ES-I3 (cell line): Measurements from ENCODE around the gene WDR45B.

Experiments used
- H3K36me3 ChIP-seq: 2 replicates; pipeline ENCODE4 v1.6.1; 2013; ENCODE audit warnings: mild to moderate bottlenecking, low read length, control low read depth, moderate library complexity; ENCODE audit not compliant: insufficient read depth
- H3K4me1 ChIP-seq: 2 replicates; pipeline ENCODE4 v1.6.1; 2013; ENCODE audit warnings: mild to moderate bottlenecking, control low read depth, low read length; ENCODE audit not compliant: insufficient read depth
- H3K9ac ChIP-seq: 2 replicates; pipeline ENCODE4 v1.6.1; 2013; ENCODE audit warnings: low read depth, mild to moderate bottlenecking, low read length, moderate library complexity
- H3K9me3 ChIP-seq: 2 replicates; pipeline ENCODE4 v1.6.1; 2013; ENCODE audit warnings: mild to moderate bottlenecking, low read length, moderate library complexity; ENCODE audit not compliant: control insufficient read depth, insufficient read depth

The WDR45B gene

DNA sequence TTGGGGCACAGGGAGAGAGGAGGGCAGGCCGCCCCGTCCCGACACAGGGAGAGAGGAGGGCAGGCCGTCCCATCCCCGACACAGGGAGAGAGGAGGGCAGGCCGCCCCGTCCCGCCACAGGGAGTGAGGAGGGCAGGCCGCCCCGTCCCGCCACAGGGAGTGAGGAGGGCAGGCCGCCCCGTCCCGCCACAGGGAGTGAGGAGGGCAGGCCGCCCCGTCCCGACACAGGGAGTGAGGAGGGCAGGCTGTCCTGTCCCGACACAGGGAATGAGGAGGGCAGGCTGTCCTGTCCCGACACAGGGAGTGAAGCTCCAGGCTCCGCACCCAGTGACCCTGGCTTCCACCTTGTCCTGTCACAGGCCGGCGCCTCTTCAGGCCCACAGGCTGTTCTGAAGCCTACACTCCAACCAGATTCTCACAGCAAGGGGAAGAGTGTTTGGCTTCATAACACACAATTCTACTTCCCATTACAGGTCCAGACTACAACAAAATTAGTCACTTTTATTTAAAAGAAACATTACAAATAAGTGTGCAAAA is 34.1 kb downstream of the WDR45B start:
- no peak overlapping the region for H3K9ac ChIP-seq
- peaks cover 3% of the 10 kb centered on the region; the same call in 1 of the 2 replicates for H3K9me3 ChIP-seq
- peaks cover 3% of the 10 kb centered on the region; the same call in 1 of the 2 replicates for H3K4me1 ChIP-seq
- H3K36me3 ChIP-seq: peaks cover 26% of the 10 kb centered on the region

DNA sequence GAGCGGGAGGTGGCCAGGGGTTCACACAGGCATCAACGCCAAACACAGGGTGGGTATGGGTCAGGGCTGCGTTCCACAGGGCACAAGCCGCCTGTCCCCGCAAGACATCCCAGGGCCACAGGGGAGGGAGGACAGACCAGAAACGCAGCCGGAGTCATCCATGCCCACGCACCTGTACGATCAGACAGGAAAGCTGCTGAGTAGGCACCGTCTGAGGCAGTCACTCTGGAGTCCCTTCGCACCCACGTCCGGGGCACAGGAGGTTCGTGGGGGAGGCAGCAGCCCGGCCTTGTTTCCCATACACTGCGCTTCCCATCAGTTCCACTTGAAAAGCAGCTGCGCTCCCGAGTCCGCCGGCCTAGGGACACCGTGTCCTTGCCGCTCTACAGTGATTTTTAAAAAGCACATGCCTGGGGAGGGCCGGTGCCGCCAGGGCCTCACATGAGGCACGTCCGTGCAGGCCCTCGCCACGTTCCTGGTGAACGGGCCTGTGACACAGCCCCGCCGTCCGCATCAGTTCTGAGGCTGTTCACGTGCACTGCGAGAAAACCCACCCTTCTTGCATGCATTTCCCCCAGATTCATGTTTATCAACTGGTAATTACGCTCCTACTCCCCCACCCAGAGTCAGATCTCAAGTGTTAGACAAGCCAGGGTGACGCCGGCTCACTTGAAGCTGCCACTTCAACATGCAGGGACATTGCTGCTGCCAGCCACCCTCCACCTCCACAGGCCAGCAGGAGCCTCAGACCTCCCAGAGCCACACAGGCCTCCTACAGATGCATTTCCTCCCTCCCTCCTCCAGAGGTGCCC is 34.8 kb downstream of the WDR45B start:
- Histone ChIP-seq H3K9ac (no peak overlapping the region), H3K9me3 (peaks cover 3% of the 10 kb centered on the region; the same call in 1 of the 2 replicates), H3K4me1 (peaks cover 3% of the 10 kb centered on the region; the same call in 1 of the 2 replicates), H3K36me3 (peaks cover 20% of the 10 kb centered on the region)

DNA sequence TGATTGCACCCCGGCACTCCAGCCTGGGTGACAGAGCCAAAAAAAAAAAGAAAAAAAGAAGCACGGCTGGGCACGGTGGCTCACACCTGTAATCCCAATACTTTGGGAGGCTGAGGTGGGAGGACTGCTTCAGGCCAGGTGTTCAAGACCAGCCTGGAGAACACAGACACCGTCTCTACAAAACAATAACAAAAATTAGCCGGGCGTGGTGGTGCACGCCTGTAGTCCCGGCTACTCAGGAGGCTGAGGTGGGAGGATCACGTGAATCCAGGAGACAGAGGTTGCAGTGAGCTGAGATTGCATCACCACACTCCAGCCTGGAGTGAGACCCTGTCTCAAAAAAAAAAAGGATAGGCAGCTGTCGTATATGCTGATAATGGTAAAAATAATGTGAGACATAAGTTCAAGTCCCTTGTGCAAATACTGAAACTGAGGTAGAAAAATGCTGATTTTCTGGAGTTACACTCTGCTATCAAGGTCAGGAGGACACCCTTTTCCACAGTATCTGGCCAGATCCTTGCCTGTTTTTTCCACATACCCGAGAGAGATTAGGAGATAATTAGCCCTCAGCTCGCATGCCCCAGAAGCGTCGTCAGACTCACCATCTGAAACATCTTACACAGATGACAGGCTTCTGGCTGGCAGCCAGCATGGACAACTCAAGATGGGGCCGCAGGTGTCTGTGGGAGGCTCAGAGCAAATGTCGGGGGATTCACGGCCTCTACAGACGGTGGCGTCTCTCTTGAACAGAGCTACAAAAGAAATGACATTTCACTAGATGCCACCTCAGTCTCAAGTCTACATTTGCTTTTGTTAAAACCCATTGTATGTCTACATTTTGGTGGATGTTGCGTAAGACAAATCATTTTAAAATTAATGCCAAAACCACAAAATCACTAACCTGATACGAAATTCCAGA is 36.8 kb downstream of the WDR45B start:
- Histone ChIP-seq H3K9me3 (peaks cover 3% of the 10 kb centered on the region; the same call in 1 of the 2 replicates), H3K9ac (no peak overlapping the region), H3K4me1 (peaks cover 3% of the 10 kb centered on the region; the same call in 1 of the 2 replicates), H3K36me3 (peaks cover 14% of the 10 kb centered on the region)

DNA sequence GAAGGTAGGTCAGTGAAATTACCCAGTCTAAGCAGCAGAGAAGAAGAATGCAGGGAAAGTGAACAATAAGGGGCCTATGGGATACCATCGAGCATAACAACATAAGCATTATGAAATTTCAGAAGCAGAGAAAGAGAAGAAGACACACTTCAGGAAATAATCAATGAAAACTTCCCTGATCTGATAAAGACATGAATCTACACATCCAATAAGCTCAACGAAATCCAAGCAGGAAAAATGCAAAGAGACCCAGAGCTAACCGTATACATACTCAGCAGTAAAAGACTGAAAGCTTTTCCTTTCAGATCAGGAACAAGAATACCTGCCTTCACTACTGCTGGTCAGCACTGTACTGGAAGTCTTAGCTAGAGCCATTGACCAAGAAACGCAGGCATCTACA is 38.6 kb downstream of the WDR45B start:
- H3K9ac ChIP-seq: no peak overlapping the region
- H3K36me3 ChIP-seq: peaks cover 16% of the 10 kb centered on the region
- H3K4me1 ChIP-seq: peaks cover 3% of the 10 kb centered on the region; the same call in 1 of the 2 replicates
- H3K9me3 ChIP-seq: peaks cover 3% of the 10 kb centered on the region; the same call in 1 of the 2 replicates

DNA sequence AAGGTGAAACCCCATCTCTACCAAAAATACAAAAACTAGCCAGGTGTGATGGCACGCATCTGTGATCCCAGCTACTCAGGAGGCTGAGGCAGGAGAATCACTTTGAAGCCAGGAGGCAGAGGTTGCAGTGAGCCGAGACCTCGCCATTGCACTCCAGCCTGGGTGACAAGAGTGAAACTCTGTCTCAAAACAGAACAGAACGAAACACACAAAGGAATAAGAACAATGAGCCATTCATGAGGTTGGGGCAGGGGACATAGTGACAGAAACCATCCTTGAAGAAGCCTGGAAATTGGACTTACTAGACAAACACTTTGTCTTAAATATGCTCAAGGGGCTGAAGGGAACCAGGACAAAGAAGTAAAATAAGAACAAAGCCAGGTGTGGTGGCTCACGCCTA is 39.4 kb downstream of the WDR45B start:
- peaks cover 24% of the 10 kb centered on the region for H3K36me3 ChIP-seq

DNA sequence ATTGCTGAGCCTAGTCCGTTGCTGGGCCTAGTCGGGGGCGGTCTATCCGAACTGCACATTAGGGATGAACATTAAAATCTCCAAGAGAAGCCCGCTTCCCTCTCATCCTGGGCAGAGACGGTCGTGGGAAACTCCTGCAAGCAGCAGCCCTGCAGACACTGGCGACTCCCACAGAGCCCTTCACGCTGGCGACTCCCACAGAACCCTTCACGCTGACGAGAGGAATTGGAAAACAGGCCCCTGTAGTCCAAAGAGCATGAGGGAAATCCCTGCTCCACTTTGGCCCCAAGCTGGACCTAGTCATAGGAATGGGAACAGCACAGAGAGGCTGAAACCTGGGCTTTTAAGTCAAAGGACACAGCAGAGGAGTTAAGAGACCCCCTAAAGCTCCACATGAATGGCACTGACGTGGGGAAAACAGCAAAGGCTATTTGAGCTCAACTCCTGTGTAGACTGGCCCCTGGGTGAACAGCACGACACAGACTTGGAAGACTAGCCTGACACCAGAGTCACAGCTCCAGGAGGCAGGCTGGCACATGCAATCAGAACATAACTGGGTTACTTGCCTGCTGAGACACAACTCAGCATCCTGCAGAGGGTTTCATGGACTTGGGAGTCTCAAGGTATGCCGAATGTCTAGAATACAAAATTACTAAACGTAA is 42.2 kb downstream of the WDR45B start:
- Histone ChIP-seq H3K9ac (no peak overlapping the region), H3K36me3 (peaks cover 49% of the 10 kb centered on the region), H3K4me1 (no peaks in the 10 kb centered on the region), H3K9me3 (peaks cover 3% of the 10 kb centered on the region; the same call in 1 of the 2 replicates)

More for the DNA sequence above, 39.4 kb downstream of the WDR45B start:
- Histone ChIP-seq H3K9ac (no peak overlapping the region), H3K9me3 (peaks cover 3% of the 10 kb centered on the region; the same call in 1 of the 2 replicates), H3K4me1 (peaks cover 3% of the 10 kb centered on the region; the same call in 1 of the 2 replicates)

DNA sequence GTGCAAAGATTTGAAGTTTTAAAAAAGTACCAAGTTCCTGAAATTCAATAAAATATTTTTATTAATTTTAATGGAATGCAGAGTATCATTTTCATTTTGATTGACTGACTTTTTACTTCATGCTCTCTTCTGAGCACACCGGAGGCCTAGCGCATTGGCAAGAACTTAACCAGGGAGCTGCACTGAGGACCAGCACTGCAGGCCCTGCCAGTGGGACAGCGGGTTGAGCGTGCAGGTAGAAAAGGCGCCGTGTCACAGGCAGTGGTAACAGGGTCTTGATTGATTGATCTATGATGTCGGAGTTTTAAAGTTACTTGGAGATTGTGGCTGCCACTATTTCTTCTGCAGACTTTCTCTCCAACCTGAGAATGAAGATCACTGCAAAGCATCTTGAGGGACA is 43.7 kb downstream of the WDR45B start:
- H3K9me3 ChIP-seq: no peaks in the 10 kb centered on the region
- no peak overlapping the region for H3K9ac ChIP-seq
- H3K36me3 ChIP-seq: peaks cover 45% of the 10 kb centered on the region
- no peaks in the 10 kb centered on the region for H3K4me1 ChIP-seq

DNA sequence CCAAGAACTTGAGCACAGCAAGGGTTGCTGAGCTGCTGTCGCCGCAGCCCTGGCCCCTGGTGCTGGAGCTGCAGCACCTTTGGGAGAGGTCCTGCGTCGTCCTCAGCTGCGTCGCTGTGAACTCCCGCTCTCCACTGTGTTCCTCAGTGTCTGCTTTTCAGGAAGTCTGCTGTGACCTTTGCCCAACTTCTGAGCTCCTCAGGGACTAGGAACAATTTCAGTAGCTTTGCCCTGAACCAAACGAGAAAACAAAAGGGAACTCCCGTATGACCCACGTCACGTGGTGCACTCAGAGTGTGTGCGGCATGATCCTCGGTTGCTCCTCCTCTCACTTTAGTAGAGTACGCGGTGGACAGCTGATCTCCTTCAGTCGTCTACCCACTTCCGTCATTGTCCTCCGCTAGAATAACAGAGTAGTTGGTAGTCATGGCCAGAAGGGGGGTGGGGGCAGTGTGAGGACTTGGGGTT is 44.2 kb downstream of the WDR45B start:
- Histone ChIP-seq H3K36me3 (peaks cover 45% of the 10 kb centered on the region), H3K4me1 (no peaks in the 10 kb centered on the region), H3K9ac (no peak overlapping the region), H3K9me3 (no peaks in the 10 kb centered on the region)

DNA sequence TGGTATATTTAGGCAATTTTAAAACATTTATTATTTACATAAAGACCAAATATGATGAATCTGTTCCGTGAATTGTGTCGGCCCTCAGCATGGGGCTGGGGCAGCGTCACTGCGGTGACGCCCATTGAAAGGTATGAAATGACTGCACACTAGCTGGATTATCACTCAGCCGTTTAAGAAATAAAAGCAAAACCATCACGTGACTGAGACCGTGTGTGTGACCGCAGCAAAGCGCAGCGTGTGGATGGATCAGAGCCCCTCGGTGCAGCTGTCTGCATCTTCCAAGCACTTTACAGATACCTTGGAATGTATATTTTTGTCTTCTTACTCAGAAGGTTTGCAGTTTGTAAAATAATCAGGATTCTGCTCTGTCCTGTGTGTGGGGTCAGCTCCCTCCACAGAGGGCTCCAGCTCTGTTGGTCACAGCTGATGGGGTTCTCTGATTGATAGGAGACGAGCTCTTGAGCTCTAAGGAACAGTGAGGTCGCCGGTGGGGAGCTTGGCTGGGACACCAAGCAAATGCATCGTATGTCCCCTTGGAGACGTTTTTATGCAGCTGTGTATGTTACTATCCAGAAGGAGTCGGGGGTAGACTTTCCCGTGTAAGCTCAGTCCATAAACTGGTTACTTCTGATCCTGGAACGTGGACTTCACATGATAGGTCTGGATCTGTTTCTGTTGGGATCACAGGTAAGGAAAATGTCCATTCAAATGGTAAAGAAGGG is 45.1 kb downstream of the WDR45B start:
- no peaks in the 10 kb centered on the region for H3K9me3 ChIP-seq
- peaks cover 50% of the 10 kb centered on the region for H3K36me3 ChIP-seq
- no peak overlapping the region for H3K9ac ChIP-seq

DNA sequence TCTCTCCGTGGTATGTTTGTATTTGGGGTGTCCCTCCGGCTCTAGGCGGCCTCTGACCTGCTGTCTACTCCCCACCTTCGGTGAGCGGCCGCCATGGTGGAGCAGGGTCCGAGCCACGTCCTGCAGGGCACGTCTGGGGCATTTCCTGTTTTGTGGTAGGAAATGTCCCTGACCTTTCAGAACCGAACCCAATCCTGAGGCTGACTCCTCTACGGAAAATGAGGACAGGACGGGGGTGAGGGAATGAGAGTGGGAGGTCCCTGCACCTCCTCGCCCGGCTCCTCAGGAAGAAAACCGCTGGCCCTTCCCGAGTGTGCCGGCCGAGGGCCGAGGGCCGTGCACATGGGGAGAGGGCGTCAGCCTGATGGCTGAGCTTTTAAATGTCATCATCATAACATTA is 45.8 kb downstream of the WDR45B start:
- Histone ChIP-seq H3K36me3 (peaks cover 45% of the 10 kb centered on the region), H3K9ac (no peak overlapping the region)

More for the DNA sequence above, 45.1 kb downstream of the WDR45B start:
- no peaks in the 10 kb centered on the region for H3K4me1 ChIP-seq

DNA sequence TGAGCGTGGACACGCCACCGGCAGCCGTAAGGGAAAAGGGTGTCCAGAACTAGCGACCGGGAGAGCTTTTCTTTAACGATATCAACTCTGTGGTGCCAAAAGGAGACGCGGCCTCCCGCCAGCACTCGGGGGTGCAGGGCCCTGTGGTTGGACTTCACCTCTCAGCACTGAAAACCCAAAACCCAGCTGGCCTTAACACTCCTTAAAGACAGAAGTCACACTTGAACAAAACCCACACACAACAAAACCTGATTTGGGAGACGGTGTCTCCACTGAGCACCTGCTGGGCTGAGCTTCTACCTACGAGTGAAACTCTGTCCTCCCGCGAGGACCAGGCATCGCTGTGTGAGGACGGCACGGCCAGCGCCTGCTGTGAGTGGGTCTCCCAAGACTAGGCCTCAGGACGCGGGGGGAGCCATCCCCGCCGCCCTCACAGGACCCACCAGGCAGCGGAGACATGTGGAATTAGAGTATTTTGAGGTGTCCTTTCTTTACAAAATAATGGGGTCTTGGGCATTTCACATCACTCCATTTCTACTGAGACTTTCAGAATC is 46.7 kb downstream of the WDR45B start:
- Histone ChIP-seq H3K9ac (no peak overlapping the region), H3K36me3 (peaks cover 49% of the 10 kb centered on the region), H3K9me3 (no peaks in the 10 kb centered on the region), H3K4me1 (no peaks in the 10 kb centered on the region)

More for the DNA sequence above, 45.8 kb downstream of the WDR45B start:
- Histone ChIP-seq H3K9me3 (no peaks in the 10 kb centered on the region), H3K4me1 (no peaks in the 10 kb centered on the region)

DNA sequence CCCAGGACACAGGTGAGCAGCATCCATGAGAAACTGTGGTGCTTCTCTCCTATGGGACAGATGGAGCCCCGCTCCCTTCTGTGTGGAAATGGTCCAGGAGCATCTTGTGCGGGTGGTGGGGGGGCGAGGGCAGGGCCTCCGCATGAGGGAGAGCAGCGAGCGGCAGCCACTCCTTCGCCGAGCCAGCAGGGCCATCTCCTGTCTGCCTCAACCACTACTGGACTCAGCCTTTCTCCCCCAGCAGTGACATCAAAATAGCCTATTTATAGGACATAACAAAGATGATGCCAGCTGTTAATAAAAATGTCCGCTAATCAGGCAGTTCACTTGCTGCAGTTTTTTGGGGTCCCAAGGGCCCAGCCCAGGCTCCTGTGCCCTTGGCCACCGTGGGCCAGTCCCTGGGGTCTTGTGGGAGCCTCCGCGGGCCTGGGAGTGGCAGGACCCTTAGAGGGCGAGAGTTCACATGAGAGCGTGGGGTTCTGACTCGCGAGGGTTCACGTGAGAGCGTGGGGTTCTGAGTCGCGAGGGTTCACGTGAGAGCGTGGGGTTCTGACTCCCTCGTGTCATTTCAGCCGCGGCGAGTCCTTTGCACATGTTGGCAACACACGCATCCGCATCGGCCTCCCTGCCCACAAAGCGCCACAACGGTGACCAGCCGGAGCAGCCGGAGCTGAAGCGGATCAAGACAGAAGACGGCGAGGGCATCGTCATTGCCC is 47.4 kb downstream of the WDR45B start:
- no peaks in the 10 kb centered on the region for H3K4me1 ChIP-seq
- H3K36me3 ChIP-seq: peaks cover 55% of the 10 kb centered on the region
- H3K9ac ChIP-seq: no peak overlapping the region
- H3K9me3 ChIP-seq: no peaks in the 10 kb centered on the region
